HCT116 (cell line): ENCODE results near the gene ST6GALNAC2.

Experiments used
- CBX3 ChIP-seq: IDR thresholded peaks from 2 replicates; pipeline ENCODE4 v1.6.1; 2012; ENCODE audit warnings: low read depth
- CEBPB ChIP-seq: IDR thresholded peaks from 2 replicates; pipeline ENCODE4 v1.6.1; 2012; ENCODE audit warnings: low read depth
- EGR1 ChIP-seq: IDR thresholded peaks from 2 replicates; pipeline ENCODE4 v1.6.1; 2012; ENCODE audit warnings: low read depth
- EZH2 ChIP-seq: fragments of 200-600 bp; sonication (generic); IDR thresholded peaks from 2 replicates; pipeline ENCODE4 v1.6.1; 2017; ENCODE audit warnings: antibody characterized with exemption, mixed run types
- POLR2AphosphoS5 ChIP-seq: IDR thresholded peaks from 2 replicates; pipeline ENCODE4 v1.6.1; 2011; ENCODE audit warnings: mild to moderate bottlenecking, low read depth, low read length, moderate library complexity
- SIN3A ChIP-seq: IDR thresholded peaks from 2 replicates; pipeline ENCODE4 v1.6.1; 2012; ENCODE audit warnings: low read depth
- TCF7L2 ChIP-seq: IDR thresholded peaks from 2 replicates; pipeline ENCODE4 v1.7.0; 2011; ENCODE audit warnings: borderline replicate concordance, inconsistent platforms; ENCODE audit not compliant: insufficient read depth, insufficient read length; ENCODE audit errors: extremely low read depth
- TF ChIP-seq, protein P1 (sequence below): IDR thresholded peaks from 2 replicates; pipeline ENCODE4 v1.6.1; 2012
- TF ChIP-seq, protein P2 (sequence below), 3 experiments: fragments of 200-600 bp in 1 of 3; sonication (generic) in 1 of 3; IDR thresholded peaks in 2 of 3; conservative IDR thresholded peaks in 1 of 3; 2 replicates each; pipeline ENCODE4 v1.5.1; 2012 to 2017; ENCODE audit warnings: low read depth in 2 of 3, low read length in 2 of 3, antibody characterized with exemption in 1 of 3, borderline replicate concordance in 1 of 3, control low read depth in 1 of 3, mild to moderate bottlenecking in 1 of 3, mixed read lengths in 1 of 3, mixed run types in 1 of 3, moderate library complexity in 1 of 3; ENCODE audit not compliant: insufficient read depth in 1 of 3

DNA sequence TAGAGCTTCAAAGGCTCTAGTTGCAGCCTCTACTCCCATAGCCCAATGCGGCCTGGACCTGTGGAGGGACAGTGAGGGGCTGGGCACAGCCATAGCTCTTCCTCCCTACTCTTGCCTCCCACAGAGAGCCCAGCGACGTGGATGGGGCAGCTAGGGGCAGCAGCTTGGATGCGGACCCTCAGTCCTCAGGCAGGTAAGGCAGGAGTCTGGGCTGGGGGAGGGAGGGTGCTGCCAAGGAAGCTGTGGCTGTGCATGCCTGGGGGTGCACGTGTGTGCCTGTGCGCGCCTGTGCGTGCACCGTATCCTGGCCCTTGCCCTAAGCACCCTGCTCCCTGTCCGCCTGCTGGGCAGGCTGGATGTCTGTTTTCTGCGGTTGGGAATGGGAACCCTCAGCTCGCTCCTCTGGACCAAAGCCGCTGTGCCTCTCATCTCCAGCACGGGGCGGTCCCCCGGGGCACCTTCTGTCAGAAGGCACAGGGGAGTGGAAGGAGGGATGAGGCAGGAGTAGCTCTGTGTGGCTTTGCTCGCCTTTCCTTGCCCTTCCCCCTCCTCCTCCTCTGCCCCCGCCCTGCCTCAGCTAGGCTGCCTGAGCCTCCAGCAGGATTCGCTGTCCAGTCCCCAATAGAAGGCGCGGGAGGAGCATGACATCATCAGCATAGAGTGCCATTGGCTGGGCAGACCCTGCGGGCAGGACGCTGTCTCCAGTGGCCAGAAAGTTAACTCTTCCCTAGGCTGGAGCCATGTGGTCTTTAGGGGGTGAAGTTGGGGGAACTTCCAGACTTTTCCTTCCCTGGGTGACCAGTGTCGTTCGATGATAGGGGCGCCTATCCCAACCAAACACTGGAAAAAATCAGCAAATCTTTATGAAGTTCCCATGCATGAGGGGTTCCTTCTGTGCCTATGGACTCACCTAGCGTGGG, 45.0 kb downstream of the ST6GALNAC2 start:
- no peak for TF ChIP-seq TCF7L2
- TF ChIP-seq, protein P1, sequence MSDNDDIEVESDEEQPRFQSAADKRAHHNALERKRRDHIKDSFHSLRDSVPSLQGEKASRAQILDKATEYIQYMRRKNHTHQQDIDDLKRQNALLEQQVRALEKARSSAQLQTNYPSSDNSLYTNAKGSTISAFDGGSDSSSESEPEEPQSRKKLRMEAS: peak; percentile 86
- TF ChIP-seq, protein P2, sequence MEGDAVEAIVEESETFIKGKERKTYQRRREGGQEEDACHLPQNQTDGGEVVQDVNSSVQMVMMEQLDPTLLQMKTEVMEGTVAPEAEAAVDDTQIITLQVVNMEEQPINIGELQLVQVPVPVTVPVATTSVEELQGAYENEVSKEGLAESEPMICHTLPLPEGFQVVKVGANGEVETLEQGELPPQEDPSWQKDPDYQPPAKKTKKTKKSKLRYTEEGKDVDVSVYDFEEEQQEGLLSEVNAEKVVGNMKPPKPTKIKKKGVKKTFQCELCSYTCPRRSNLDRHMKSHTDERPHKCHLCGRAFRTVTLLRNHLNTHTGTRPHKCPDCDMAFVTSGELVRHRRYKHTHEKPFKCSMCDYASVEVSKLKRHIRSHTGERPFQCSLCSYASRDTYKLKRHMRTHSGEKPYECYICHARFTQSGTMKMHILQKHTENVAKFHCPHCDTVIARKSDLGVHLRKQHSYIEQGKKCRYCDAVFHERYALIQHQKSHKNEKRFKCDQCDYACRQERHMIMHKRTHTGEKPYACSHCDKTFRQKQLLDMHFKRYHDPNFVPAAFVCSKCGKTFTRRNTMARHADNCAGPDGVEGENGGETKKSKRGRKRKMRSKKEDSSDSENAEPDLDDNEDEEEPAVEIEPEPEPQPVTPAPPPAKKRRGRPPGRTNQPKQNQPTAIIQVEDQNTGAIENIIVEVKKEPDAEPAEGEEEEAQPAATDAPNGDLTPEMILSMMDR (IDR thresholded peaks at IDR 0.05 in 2 of 3, conservative IDR thresholded peaks at IDR 0.05 in 1 of 3; ENCODE audit: borderline replicate concordance in 1 of 3, insufficient read depth in 1 of 3, low read depth in 2 of 3, low read length in 2 of 3): peak in 2 of 3 experiments; percentile 29 to 32; a peak in 3 of 6 replicates
- TF ChIP-seq CBX3: no peak
- TF ChIP-seq EZH2: no peak
- peak; percentile 88 for TF ChIP-seq POLR2AphosphoS5
- TF ChIP-seq EGR1: no peak; the same call in 1 of the 2 replicates
- no peak for TF ChIP-seq SIN3A
- TF ChIP-seq CEBPB: no peak
